ENCODE data around the gene NUP42.
"Not testable (repeated sequence)": the region's sequence is repeated elsewhere in the genome, so short reads cannot be mapped to it uniquely, and the experiment has no call there.

The NUP42 gene, protein sequence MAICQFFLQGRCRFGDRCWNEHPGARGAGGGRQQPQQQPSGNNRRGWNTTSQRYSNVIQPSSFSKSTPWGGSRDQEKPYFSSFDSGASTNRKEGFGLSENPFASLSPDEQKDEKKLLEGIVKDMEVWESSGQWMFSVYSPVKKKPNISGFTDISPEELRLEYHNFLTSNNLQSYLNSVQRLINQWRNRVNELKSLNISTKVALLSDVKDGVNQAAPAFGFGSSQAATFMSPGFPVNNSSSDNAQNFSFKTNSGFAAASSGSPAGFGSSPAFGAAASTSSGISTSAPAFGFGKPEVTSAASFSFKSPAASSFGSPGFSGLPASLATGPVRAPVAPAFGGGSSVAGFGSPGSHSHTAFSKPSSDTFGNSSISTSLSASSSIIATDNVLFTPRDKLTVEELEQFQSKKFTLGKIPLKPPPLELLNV
- 17.4 reads per million, percentile 44 among the genes with 10 or more reads in this experiment for total RNA-seq

DNA sequence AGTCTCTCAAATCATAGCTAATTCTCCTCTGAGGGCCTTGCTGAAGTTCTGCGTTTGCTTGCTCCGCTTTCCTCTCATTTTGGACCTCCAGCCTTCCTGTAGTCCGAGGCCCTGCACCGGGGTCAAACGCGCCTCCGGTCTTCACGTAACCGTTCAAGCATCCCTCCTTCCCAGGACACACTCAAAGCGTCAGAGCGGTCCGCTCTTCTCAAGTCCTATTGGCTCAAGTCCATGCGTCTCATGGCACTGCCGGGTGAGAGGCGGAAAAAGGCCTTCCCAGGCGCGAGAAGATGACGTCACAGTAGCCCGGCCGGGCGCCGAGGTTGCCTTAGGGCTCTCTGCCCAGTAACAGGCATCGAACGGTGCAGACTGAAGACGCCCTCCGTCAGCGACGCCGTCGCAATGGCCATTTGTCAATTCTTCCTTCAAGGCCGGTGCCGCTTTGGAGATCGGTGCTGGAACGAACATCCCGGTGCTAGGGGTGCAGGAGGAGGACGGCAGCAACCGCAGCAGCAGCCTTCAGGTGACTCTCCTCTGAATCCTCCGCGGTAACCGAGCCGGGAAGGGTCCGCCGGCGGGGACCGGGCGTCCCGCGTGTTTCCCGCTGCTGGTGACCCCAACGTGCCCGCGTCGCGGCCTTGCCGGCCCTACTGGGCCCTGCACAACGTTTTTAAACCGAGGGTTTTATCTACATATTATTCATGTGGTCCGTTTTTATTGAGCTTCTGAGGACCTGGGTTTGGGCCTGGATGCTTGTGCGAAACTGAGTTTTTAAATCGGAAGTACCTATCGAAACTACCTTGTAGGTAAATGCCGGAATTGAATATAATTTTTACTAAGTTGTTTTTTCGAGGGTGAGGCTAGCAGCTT lies at the start of gene NUP42:
NUP42 (plus strand) TSS at position 365 of the 870 bp plus-strand sequence; CDS start at position 403, 38 bp downstream.
- peak; percentile 94 for DNase-seq

DNA sequence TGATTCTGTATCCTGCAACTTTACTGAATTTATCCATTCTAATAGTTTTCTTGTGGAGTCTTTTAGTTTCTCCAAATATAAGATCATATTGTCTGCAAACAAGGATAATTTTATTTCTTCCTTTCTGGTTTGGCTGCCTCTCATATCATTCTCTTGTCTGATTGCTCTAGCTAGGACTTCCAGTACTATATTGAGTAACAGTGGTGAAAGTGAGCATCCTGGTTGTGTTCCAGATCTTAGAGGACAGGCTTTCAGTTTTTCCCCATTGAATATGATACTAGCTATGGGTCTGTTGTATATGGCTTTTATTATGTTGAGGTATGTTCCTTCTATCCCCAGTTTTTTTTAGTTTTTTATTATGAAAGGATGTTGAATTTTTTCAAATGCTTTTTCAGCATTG lies 48.1 kb upstream of the NUP42 start:
- no peak for DNase-seq

DNA sequence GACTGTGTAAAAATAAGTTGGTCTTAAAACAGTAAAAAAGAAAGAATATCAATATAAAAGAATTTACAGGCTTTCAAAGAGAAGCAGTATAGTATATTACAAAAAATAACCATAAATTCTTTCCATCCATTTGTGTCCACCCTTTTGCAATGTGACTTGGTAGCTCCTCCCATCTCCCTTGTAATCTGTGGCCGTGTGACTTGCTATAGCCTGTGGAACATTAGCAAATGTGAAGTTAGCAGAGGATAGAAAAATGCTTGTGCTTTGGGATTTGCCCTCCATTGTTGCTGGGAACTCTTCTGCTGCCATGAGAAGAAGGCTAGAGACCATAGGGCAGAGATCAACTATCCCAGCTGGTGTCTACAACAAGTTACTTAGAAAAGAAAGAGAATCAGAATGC lies 46.1 kb upstream of the NUP42 start:
- no peak for DNase-seq

DNA sequence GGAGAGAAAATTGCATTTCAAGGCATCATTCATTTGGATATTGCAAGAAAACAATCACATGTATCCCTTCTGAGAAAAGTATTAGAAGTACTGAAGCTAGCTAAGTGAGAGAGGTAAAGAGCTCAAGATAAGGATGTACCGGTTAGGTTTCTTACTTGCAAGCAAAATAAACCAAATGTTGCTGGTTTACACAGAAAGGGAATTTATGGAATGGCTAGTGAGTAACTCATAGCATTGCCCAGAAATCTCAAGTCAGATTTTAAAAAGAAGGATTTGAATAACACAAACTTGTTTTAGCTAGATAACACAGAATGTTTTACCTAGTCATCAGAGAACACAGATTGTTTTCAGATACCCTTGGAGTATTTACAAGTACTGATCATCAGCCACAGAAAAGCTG lies 45.6 kb upstream of the NUP42 start:
- DNase-seq, result no peak

DNA sequence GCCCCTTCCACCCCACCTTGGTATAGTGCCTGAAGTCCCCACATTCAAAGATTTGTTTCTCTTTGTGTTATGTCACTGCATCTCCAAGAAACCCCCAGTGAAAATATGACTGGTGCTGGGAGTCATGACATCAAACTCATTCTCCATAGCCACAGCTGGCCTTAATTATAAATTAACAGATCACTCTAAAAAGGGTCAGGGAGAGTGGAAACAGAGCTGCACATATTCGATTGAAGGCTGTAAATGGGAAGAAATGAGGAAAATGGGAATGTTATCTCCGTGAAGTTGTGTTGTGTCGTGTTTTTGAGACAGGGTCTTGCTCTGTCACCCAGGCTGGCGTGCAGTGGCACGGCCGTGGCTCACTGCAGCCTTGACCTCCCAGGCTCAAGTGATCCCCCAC lies 24.2 kb upstream of the NUP42 start:
- no peak for DNase-seq

DNA sequence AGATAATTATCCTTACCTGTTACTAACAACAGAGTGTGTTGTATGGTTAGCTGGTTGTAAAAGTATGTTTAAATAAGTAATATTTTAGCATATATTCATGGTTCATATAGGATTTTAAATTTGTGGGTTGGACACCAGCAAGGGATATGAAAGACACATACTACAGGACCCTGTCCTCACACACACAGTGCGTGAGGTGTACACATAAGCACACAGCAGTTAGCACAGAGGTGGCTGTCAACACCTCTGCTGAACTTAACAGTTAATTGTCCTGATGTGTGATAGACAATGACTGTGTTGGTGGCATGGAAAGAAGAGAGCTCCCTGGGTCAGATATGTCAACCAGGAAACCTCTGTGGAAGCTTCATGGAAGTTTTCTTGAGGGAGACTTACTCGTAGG lies 23.3 kb upstream of the NUP42 start:
- DNase-seq, result no peak

DNA sequence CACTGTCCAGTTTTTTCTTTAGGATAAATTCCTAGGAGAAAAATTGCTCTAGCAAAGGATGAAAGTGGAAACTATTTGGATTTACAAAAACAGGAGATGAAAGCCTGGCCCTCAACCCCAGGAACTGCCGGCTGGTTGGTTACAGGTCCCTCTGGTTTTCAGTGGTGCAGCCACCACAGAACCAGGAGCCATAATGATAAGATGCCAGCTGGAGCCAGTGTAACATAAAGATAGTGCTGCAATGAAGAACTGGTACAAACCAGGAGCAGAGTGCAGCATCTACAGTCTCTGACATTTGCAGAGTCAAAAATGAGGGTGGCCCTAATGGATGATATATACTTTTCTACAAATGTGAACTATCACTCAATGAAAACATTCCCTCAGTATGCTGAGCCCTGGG lies 20.4 kb upstream of the NUP42 start:
- DNase-seq, result no peak

DNA sequence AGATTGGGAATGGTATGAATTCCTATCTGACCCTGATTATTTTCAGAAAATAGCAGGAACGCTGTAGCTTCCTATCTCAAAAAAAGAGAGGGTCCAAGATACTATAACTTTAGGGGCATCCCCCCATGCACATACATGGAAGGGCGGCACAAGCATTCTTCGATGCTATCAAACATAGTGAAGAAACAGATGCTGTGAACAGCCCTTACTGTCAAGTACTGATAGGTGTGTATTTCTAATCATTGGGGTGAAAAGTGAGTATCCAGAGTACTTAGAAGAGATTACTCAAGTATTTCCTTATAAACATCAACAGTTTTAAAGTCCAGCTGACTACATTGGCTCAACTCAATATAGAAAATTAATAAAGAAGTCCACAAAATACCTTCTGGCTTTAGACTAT lies 17.0 kb upstream of the NUP42 start:
- DNase-seq, result no peak

DNA sequence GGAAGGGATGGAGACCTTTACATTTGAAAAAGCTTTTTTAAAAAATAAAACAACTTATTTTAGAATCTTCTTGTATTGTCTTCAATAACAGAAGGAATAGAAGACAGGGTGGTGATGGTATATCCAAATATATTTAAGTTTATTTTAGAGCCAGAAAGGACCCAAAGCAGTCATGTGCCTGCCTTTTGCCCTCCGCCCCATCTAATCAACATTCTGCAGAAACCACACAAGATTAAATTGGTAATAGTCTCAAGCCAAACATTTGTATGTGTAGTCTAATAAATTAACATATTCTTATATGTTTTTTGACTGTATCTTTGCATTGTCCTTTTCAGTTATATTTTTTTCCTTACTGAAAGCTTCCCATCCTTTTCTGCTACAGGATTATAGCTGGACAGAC lies 16.5 kb upstream of the NUP42 start:
- DNase-seq, result no peak

DNA sequence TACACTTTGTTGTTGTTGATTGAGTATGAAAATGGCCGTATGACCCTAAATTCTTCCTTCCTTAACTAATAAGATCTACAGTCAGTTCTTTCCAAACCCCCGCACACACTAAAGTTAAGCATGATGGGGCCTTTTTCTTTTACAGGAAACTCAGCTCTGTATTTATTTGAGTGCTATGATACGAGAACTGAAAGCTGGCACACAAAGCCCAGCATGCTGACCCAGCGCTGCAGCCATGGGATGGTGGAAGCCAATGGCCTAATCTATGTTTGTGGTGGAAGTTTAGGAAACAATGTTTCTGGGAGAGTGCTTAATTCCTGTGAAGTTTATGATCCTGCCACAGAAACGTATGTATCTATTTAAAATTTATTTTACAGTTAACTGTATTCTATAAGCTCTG lies 14.2 kb upstream of the NUP42 start:
- no peak for DNase-seq

DNA sequence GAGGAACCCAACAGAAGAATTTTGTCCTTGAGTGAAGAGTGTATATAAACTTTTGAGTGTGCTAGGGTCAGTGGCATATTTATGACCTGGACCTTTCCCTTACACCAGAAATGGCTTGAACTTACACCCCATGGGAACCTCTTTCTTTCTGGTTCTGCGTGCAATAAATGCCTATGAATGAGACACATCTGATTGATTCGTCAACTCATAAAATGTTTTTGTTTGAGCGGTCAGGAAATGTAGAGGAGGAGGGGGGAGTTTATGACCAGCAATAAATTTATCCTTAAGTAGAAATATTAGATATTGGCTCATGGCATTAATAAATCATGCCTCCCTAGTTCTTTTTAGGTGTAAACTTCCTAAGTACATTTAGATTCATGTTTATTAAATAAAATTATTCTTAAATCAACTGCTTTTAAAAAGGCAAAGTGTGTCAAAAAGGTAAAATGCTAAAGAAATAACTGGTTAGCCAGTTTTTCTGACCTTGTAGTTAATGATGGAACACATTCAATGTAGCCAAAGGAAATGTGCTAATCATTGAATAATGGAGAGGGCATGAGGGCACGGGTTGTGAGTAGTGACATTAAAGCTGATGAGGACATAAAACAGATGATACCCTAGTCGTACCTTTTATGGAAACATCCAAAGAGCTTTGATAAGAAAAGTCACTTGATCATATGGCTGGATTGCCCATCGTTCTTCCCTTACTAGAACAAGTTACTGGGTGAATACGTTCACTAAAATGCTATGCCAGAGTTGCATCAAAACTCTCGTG lies 13.6 kb upstream of the NUP42 start:
- no peak for DNase-seq

DNA sequence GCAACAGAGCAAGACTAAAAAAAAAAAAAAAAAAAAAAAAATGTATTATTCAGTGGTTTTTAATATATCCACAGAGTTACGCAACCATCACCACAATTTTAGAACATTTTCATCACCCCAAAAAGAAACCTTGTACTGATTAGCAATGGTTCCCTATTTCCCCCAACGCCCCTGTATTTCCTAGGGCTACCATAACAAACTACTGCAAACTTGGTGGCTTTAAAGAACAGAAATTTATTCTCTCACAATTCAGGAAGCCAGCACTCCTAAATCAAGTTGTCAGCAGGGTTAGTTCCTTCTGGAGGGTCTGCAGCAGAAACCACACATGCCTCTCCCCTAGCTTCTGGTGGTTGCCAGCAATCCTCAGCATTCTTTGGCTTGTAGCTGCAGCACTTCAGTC lies 5.9 kb upstream of the NUP42 start:
- DNase-seq, result no peak

DNA sequence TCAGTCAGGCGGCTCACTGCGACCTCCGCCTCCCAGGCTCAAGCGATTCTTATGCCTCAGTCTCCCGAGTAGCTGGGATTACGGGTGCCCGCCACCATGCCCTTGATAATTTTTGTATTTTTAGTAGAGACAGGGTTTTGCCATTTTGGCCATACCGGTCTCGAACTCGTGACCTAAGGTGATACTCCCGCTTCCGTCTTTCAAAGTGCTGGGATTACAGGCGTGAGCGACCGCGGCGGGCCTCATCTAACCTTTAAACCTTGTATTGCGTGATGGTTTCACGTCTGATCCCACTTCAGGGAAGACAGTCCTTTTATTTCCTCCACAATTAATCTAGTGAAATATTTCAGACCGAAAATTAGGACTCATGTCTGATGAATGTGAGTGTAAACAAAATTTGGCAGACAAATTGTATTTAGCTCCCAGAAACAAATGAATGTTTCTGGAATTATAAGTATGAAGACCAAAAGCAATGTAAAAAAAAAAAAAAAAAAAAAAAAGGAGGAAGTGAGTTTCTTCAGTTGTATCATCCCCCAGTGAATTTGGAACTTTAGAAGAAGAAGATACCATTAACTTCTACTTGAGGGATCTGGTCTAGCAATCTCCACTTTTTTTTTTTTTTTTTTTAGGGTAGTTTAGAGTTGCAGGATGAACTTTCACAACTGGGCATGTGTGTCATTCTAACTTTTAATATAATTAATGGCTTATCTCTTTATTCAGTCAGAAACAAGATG lies 1.6 kb downstream of the NUP42 start:
- DNase-seq, result no peak

DNA sequence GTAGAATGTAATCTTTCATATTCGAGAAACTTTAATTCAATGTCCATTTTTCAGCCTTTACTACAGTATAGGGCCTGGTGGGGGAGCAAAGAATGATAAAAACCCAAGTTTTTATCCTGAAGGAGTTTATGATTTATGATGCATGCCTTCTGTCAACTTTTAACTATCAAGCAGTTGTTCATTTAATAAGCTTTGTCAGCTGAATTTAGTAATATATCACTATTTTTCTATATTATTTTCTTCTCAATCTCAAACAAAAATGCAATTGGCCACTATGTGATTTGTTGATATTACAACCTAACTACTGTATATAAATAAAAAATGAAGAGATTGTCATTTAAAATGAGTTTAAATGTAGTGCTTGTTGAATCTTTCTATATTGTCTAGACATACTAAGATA lies 2.4 kb downstream of the NUP42 start:
- DNase-seq, result no peak

DNA sequence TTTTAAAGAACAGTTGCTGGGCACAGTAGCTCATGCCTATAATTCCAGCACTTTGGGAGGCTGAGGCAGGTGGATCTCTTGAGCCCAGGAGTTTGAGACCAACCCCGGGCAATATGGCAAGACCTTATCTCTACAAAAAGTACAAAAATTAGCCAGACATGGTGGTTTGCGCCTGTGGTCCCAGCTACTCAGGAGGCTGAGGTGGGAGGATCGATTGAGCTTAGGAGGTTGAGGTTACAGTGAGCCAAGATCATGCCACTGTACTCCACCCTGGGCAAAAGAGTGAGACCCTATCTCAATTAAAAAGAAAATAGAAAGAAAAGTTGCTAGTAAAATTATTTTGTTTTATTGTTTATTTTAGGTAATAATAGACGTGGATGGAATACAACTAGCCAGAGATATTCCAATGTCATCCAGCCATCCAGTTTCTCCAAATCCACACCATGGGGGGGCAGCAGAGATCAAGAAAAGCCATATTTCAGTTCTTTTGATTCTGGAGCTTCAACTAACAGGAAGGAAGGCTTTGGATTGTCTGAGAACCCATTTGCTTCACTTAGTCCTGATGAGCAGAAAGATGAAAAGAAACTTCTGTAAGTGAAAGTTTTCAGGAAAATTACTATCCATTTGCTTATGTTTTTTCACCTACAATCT lies 3.0 kb downstream of the NUP42 start:
- no peak for DNase-seq

DNA sequence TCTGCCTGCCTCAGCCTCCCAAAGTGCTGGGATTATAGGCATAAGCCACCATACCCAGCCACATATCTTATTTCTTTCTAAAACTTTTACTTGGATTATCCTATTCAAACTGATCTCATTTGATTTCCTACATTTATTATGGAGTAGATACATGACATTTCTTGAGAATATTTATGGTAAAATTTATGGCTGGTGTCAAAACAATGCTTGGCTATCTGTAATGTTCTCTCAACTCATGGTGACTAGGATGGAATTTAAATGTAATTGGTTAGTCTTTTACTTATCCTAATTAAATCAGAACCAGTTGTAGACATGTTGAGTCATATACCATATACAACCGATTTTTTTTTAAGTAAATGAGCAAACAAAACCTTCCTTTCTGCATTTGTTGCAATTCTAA lies 4.1 kb downstream of the NUP42 start:
- DNase-seq, result no peak

DNA sequence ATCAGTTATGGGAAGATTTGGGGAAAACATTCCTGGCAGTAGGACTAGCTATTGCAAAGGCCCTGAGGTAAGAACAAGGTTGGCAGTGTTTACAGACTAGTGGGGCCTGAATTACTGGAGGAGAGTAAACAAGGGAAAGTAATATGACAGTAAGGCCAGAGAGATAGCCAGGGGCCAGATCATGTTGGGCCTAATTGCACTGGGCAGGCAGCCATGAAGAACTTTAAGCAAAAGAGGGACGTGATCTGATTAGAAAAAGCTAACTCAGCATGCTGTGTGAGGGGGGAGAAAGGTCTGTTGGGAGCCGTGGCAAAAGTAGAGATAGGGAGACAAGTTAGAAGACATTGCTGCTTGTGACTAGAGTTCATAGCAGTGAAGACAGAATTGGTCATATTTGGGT lies 9.2 kb downstream of the NUP42 start:
- DNase-seq, result no peak

DNA sequence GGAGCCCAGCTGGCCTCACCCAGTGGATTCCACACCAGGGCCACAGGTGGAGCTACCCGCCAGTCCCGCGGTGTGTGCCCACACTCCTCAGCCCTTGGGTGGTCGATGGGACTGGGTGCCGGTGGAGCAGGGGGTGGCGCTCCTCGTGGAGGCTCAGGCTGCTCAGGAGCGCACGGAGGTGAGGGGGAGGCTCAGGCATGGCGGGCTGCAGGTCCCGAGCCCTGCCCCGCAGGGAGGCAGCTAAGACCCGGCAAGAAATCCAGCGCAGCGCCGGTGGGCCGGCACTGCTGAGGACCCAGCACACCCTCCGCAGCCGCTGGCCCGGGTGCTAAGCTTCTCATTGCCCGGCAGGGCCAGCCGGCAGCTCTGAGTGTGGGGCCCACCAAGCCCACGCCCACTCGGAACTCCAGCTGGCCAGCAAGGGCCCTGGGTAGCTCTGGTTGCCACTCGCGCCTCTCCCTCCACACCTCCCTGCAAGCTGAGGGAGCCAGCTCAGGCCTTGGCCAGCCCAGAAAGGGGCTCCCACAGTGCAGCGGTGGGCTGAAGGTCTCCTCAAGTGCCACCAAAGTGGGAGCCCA lies 11.9 kb downstream of the NUP42 start:
- DNase-seq, result not testable (repeated sequence)

DNA sequence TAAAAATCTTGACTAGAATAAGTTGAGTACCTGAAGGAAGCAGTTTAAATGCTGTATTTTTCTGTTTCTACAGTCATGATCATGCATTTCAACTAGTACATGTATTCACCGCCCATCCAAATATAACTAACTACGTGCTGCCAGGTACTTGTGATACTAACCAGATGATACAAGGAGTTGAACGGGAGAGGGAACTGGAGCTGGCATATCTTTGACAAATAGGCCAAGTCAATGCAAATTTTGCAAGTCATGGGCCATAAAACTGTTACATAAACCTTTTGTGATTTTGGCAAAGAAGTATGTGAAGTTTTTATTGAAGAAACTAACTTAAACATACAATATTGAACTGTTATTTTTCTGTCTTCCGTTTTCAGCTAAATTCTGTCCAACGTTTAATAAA lies 14.5 kb downstream of the NUP42 start:
- no peak for DNase-seq

DNA sequence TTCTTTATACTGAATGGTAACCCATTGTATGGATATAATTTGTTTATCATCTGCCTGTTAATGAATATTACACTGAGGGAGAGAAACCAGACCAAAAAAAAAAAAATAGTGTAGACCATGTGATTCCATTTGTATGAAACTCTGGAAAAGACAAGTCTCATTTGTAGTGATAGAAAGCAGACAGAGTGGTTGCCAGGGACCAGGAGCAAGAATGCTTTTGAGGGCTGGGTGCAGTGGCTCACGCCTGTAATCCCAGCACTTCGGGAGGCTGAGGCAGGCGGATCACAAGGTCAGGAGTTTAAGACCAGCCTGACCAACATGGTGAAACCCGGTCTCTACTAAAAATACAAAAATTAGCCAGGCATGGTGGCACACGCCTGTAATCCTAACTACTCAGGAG lies 15.9 kb downstream of the NUP42 start:
- not testable (repeated sequence) for DNase-seq

DNA sequence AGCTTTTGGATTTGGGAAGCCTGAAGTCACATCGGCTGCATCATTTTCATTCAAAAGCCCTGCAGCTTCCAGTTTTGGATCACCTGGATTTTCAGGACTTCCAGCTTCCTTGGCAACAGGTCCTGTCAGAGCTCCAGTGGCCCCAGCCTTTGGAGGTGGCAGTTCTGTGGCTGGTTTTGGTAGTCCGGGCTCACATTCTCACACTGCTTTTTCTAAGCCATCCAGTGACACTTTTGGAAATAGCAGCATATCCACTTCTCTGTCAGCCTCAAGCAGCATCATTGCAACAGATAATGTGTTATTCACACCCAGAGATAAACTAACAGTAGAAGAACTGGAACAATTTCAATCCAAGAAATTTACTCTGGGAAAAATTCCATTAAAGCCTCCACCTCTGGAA lies 18.5 kb downstream of the NUP42 start:
- DNase-seq, result no peak

DNA sequence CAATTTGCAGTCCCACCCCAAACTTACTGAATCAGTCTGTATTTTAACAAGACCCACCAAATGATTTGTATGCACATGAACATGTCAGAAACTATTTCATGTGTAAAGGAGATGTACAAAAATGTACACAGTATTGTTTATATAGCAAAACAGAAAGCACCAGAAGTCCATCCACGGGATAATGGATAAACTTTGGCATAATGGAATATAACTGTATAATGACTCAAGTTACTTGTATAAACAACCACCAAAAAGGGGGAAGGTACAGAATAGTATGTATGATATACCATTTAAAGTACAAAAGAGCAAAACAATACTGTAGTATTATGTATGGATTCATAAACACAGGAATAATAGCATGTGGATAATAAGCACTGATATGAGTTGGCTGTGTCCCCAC lies 22.4 kb downstream of the NUP42 start:
- DNase-seq, result no peak

Data from effector CD4-positive, alpha-beta T cell (primary cell).